H9 (cell line): ENCODE data around the gene GRIA1. TPM values are rescaled to one million over a fixed set of nuclear protein-coding genes. Genes with fewer than 3 reads are reported as not detected.

Source experiments
- DNase-seq: peaks from one replicate; pipeline ENCODE4 v3.0.0-alpha.2; 2017
- H2AFZ ChIP-seq: one replicate; pipeline ENCODE4 v1.6.1; 2013; ENCODE audit warnings: mild to moderate bottlenecking, low read length, control low read depth, moderate library complexity
- H2AK5ac ChIP-seq: 2 replicates; pipeline ENCODE4 v1.6.1; 2013; ENCODE audit warnings: low read length, control low read depth, mixed read lengths; ENCODE audit not compliant: insufficient read length
- H2BK120ac ChIP-seq: one replicate; pipeline ENCODE4 v1.6.1; 2013; ENCODE audit warnings: low read depth, mild to moderate bottlenecking, low read length, control low read depth, inconsistent platforms; ENCODE audit not compliant: poor library complexity, severe bottlenecking
- H2BK12ac ChIP-seq: 2 replicates; pipeline ENCODE4 v1.6.1; 2013; ENCODE audit warnings: low read length, control low read depth, mixed read lengths, low read depth; ENCODE audit not compliant: insufficient read length
- H2BK15ac ChIP-seq: 2 replicates; pipeline ENCODE4 v1.6.1; 2013; ENCODE audit warnings: low read depth, low read length, control low read depth
- H2BK20ac ChIP-seq: one replicate; pipeline ENCODE4 v1.6.1; 2013; ENCODE audit warnings: low read depth, mild to moderate bottlenecking, low read length, control low read depth, inconsistent platforms; ENCODE audit not compliant: poor library complexity, severe bottlenecking
- H2BK5ac ChIP-seq: 2 replicates; pipeline ENCODE4 v1.6.1; 2013; ENCODE audit warnings: low read length, control low read depth, mixed read lengths; ENCODE audit not compliant: insufficient read length
- H3K14ac ChIP-seq: 2 replicates; pipeline ENCODE4 v1.6.1; 2013; ENCODE audit warnings: low read length, control low read depth; ENCODE audit not compliant: insufficient read depth
- H3K18ac ChIP-seq: 2 replicates; pipeline ENCODE4 v1.6.1; 2013; ENCODE audit warnings: low read depth, mild to moderate bottlenecking, mixed read lengths, low read length, control low read depth; ENCODE audit not compliant: insufficient read length
- H3K23ac ChIP-seq: 2 replicates; pipeline ENCODE4 v1.6.1; 2013; ENCODE audit warnings: low read length, control low read depth, mixed read lengths, low read depth; ENCODE audit not compliant: insufficient read length
- H3K23me2 ChIP-seq: 2 replicates; pipeline ENCODE4 v1.6.1; 2013; ENCODE audit warnings: low read depth, mild to moderate bottlenecking, mixed read lengths, low read length, control low read depth; ENCODE audit not compliant: insufficient read length, poor library complexity, severe bottlenecking
- H3K27ac ChIP-seq: 2 replicates; pipeline ENCODE4 v1.5.1; 2013; ENCODE audit warnings: low read length, control low read depth, mixed read lengths, low read depth; ENCODE audit not compliant: insufficient read length
- H3K27me3 ChIP-seq: 2 replicates; pipeline ENCODE4 v1.6.1; 2013; ENCODE audit warnings: low read length, control low read depth, inconsistent platforms; ENCODE audit not compliant: insufficient read depth
- H3K4ac ChIP-seq: 2 replicates; pipeline ENCODE4 v1.6.1; 2013; ENCODE audit warnings: low read depth, mild to moderate bottlenecking, control low read depth, inconsistent platforms, low read length, moderate library complexity
- H3K4me1 ChIP-seq: 2 replicates; pipeline ENCODE4 v1.6.1; 2013; ENCODE audit warnings: low read length, control low read depth, inconsistent platforms; ENCODE audit not compliant: insufficient read depth
- H3K4me2 ChIP-seq: 2 replicates; pipeline ENCODE4 v1.6.1; 2013; ENCODE audit warnings: low read length, control low read depth, mixed read lengths; ENCODE audit not compliant: insufficient read length, insufficient read depth
- H3K56ac ChIP-seq: 2 replicates; pipeline ENCODE4 v1.6.1; 2013; ENCODE audit warnings: low read depth, mild to moderate bottlenecking, mixed read lengths, low read length, control low read depth; ENCODE audit not compliant: insufficient read length
- H3K79me1 ChIP-seq: 2 replicates; pipeline ENCODE4 v1.6.1; 2013; ENCODE audit warnings: low read depth, mild to moderate bottlenecking, moderate library complexity, low read length, control low read depth, inconsistent platforms; ENCODE audit not compliant: insufficient read depth, poor library complexity, severe bottlenecking
- H3K79me2 ChIP-seq: 2 replicates; pipeline ENCODE4 v1.6.1; 2013; ENCODE audit warnings: low read length, control low read depth, inconsistent platforms; ENCODE audit not compliant: insufficient read depth
- H3K9ac ChIP-seq: 2 replicates; pipeline ENCODE4 v1.6.1; 2013; ENCODE audit warnings: low read length, control low read depth, mixed read lengths; ENCODE audit not compliant: insufficient read length; ENCODE audit errors: extremely low read depth
- H3K9me3 ChIP-seq: one replicate; pipeline ENCODE4 v1.6.1; 2013; ENCODE audit warnings: low read depth, low read length, inconsistent platforms; ENCODE audit not compliant: control insufficient read depth
- H3T11ph ChIP-seq: one replicate; pipeline ENCODE4 v1.6.1; 2013; ENCODE audit warnings: mild to moderate bottlenecking, low read length, control low read depth, inconsistent platforms
- H4K20me1 ChIP-seq: one replicate; pipeline ENCODE4 v1.6.1; 2013; ENCODE audit not compliant: control insufficient read depth, insufficient read length, insufficient read depth
- H4K5ac ChIP-seq: 2 replicates; pipeline ENCODE4 v1.6.1; 2013; ENCODE audit warnings: low read depth, mild to moderate bottlenecking, mixed read lengths, low read length, control low read depth; ENCODE audit not compliant: insufficient read length
- H4K8ac ChIP-seq: replicated peaks from 2 replicates; pipeline ENCODE4 v1.6.1; 2013; ENCODE audit warnings: low read length, control low read depth, mixed read lengths, low read depth; ENCODE audit not compliant: insufficient read length
- H4K91ac ChIP-seq: 2 replicates; pipeline ENCODE4 v1.6.1; 2013; ENCODE audit warnings: low read depth, mild to moderate bottlenecking, moderate library complexity, mixed read lengths, low read length, control low read depth; ENCODE audit not compliant: insufficient read length
- H3K27ac Mint-ChIP-seq, 3 experiments: 2 replicates in 2 of 3; 3 replicates in 1 of 3; pipeline ENCODE4 v1.8.0; 2020 to 2021; ENCODE audit warnings: mixed read lengths in 3 of 3, mild to moderate bottlenecking in 1 of 3, moderate library complexity in 1 of 3
- H3K27me3 Mint-ChIP-seq: 2 replicates; pipeline ENCODE4 v1.8.0; 2021; ENCODE audit warnings: low read depth, mild to moderate bottlenecking, moderate library complexity, mixed read lengths
- H3K36me3 Mint-ChIP-seq, 3 experiments: 2 replicates in 2 of 3; 3 replicates in 1 of 3; pipeline ENCODE4 v1.8.0; 2020 to 2021; ENCODE audit warnings: low read depth in 3 of 3, mixed read lengths in 3 of 3; ENCODE audit not compliant: insufficient read depth in 1 of 3
- H3K4me1 Mint-ChIP-seq, 2 experiments: 2 replicates each; pipeline ENCODE4 v1.8.0; 2020; ENCODE audit warnings: mixed read lengths in 2 of 2
- H3K4me3 Mint-ChIP-seq, 2 experiments: 2 replicates in 1 of 2; 3 replicates in 1 of 2; pipeline ENCODE4 v1.8.0; 2020 to 2021; ENCODE audit warnings: mild to moderate bottlenecking in 2 of 2, mixed read lengths in 2 of 2, moderate library complexity in 1 of 2
- H3K9me3 Mint-ChIP-seq, 2 experiments: 2 replicates in 1 of 2; 3 replicates in 1 of 2; pipeline ENCODE4 v1.8.0; 2020; ENCODE audit warnings: mild to moderate bottlenecking in 2 of 2, mixed read lengths in 2 of 2, moderate library complexity in 1 of 2
- WGBS: extraction: QIAGEN DNeasy Blood & Tissue Kit; methylation state at CpG from one replicate; pipeline ENCODE4 v1.1.7; 2013; ENCODE audit warnings: missing lambda C conversion rate, low lambda C conversion rate, mixed read lengths; ENCODE audit not compliant: insufficient read length; ENCODE audit errors: extremely low coverage; 5-methylcytosine and 5-hydroxymethylcytosine counted together
- total RNA-seq: library from RNA; stranded (reverse); gene quantifications from 2 replicates; pipeline ENCODE4 v1.2.1, GENCODE V29; 2021
- TF ChIP-seq, protein P1 (sequence below): fragments of 200-600 bp; sonication (generic); conservative IDR thresholded peaks from 3 replicates; pipeline ENCODE4 v1.8.0; 2021; ENCODE audit warnings: antibody characterized with exemption, mild to moderate bottlenecking

Gene GRIA1
- total RNA-seq, 1 experiment from 2014 or later, result 0.52 TPM

DNA sequence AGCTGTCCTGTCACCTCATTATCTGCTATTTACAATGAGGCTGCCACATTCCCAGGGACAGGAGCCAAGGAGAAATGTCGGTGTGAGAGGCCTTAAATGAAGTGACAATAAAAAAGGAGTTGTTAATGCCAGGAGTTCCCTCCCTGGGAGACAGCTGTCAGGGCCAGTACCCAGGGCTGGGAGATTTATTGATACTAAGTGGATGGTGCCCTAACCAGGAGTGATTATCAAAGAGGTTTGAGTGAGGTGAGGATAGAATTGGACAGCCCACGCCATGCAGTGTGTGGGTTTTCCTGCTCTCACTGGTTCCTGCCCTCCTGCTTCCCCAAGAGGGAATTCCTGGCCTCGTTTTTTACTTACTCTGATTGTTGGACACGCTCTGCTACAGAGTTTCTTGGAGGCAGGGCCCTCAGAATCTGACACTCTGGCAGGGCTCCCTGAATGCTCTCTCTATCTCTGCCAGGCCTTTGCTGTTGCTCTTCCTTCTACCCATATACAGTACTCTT, 150.8 kb downstream of the GRIA1 start:
- DNase-seq, result no peak
- no peak overlapping the region for H3K4me2 ChIP-seq

More for the DNA sequence above, 150.8 kb downstream of the GRIA1 start:
- H3K27me3 Mint-ChIP-seq, result no peaks in the 10 kb centered on the region
- Histone ChIP-seq H4K8ac (no peak overlapping the region), H2BK15ac (no peak overlapping the region), H3K9me3 (no peaks in the 10 kb centered on the region), H2BK12ac (no peak overlapping the region), H4K5ac (no peak overlapping the region), H2BK5ac (no peak overlapping the region), H3K23me2 (no peaks in the 10 kb centered on the region), H3K9ac (no peak overlapping the region), H4K20me1 (no peaks in the 10 kb centered on the region), H2BK120ac (no peak overlapping the region), H3K18ac (no peak overlapping the region), H3K79me2 (no peaks in the 10 kb centered on the region), H3K14ac (no peak overlapping the region), H3T11ph (no peak overlapping the region), H2AK5ac (no peak overlapping the region), H2AFZ (no peak overlapping the region), H3K79me1 (no peaks in the 10 kb centered on the region), H4K91ac (no peak overlapping the region), H3K4me1 (peaks cover 5% of the 10 kb centered on the region; the same call in 1 of the 2 replicates), H3K23ac (no peak overlapping the region), H3K56ac (no peak overlapping the region), H3K4ac (no peak overlapping the region), H2BK20ac (no peak overlapping the region), H3K27ac (no peak overlapping the region), H3K27me3 (no peaks in the 10 kb centered on the region)
- H3K4me1 Mint-ChIP-seq, result peaks cover 8 to 11% of the 10 kb centered on the region in 2 experiments
- H3K9me3 Mint-ChIP-seq, result no peaks in the 10 kb centered on the region
- TF ChIP-seq, protein P1, sequence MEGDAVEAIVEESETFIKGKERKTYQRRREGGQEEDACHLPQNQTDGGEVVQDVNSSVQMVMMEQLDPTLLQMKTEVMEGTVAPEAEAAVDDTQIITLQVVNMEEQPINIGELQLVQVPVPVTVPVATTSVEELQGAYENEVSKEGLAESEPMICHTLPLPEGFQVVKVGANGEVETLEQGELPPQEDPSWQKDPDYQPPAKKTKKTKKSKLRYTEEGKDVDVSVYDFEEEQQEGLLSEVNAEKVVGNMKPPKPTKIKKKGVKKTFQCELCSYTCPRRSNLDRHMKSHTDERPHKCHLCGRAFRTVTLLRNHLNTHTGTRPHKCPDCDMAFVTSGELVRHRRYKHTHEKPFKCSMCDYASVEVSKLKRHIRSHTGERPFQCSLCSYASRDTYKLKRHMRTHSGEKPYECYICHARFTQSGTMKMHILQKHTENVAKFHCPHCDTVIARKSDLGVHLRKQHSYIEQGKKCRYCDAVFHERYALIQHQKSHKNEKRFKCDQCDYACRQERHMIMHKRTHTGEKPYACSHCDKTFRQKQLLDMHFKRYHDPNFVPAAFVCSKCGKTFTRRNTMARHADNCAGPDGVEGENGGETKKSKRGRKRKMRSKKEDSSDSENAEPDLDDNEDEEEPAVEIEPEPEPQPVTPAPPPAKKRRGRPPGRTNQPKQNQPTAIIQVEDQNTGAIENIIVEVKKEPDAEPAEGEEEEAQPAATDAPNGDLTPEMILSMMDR, result no peak
- H3K4me3 Mint-ChIP-seq, result no peak overlapping the region
- H3K36me3 Mint-ChIP-seq, result no peaks in the 10 kb centered on the region
- no CpG with 5 or more reads among the region's 4 CpGs for WGBS
- H3K27ac Mint-ChIP-seq, result no peak overlapping the region
